Activated effector memory CD4-positive, alpha-beta T cell treated with Interleukin-2 at 50 U/mL for 16 hours (primary cell): ENCODE data around the gene AQP3.
"Not testable (repeated sequence)": the region's sequence is repeated elsewhere in the genome, so short reads cannot be mapped to it uniquely, and the experiment has no call there.

Experiments
- DNase-seq: peaks from one replicate; pipeline ENCODE4 v3.0.0-alpha.2; 2020

The AQP3 gene

DNA sequence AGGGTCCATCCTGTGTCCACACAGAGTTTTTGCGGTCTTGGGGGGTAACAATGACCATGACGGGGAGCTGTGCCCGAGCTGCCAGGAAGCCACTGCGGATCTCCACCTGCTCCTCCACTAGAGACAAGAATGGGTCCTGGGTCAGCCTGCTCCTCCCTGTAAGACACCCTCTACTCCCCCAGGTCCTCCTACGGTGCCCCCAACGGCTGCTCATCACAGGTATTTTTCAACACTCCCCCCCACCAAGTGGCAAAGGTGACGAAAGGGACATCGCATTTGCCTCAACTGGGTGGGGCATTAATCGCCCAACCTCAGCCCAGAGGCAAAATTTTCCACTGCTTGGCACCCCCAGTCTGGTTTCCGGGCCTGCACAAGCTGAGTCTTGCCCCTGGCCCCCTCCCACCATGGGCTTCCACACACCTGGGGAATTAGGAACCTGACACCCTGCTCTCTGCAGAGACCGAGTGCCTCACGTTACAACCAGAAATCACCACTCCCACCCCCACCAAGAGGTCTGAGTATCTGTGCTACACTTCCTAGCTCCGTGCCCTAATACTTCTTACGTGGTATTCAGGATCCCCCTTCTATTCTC is 16.7 kb upstream of the AQP3 start:
- no peak for DNase-seq

DNA sequence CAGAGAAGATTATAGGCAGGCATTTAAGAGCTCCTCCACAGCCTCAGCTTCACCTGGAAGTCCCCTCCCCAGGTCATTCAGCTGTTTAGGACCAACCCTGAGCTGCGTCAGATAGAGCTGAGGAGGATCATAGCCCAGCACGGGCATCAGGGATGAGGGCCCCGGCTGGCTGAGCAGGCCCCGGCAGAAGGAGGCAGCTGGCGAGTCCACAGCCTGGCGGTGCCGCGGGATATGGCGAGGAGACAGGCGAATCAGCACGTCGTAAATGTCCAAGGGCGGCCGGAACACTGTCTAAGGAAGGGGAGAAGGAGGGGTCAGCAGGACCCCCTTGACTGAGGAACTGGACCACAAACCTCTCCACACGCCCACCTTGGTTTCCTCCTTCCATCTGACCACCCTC is 15.8 kb upstream of the AQP3 start:
- DNase-seq = no peak

DNA sequence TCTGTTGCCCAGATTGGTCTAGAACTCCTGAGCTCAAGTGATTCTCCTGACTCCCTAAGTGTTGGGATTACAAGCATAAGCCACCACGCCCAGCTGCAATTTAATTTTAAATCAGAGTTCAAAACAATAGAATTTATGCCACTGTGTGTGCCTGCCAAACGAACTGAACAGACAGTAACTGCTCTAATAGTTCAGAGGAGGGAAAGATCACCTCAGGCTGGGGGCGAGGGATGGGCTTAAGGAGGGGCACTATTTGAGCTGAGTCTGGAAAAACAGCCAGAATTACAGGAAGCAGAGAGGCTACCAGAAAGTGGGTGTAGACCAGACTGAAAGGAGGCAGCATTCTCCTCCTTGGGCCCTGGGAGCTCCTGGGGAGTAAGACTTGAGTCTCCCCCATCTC is 14.1 kb upstream of the AQP3 start:
- no peak for DNase-seq

DNA sequence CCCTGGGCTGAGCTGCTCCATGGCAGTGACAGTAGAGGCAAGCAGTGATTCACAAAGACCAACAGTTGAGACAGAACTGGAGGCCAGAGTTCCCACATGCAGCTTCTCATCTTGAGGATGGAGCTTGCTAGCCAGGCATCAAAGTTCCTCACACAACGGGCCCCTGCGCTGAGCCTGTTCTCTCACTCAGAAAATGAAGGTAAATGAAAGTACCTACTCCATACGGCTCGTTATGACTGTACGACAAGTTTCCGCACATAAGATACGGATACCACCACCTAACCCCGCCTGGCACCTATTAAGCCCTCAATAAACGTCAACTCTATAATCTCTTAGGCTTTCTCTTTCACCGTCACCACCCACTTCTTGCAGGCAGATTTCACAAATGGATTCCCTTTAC is 13.5 kb upstream of the AQP3 start:
- no peak for DNase-seq

DNA sequence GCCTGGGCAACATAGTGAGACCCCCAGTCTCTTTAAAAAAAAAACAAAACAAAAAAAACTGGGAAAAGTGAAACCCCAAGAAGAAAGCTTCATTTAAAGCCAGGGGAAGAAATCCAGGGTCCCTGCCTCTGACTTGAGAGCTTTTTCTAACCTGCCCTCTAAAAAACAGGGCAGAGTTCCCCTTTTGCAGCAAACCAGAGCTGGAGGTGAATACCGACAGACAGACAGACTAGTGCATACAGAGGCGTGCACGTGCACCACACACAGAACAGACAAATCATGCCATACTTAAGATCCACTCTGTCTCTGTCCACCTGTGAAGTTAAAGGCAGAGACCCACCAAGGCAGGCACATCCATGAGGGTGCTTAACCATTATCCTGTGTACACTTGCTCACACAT is 11.7 kb upstream of the AQP3 start:
- no peak for DNase-seq

DNA sequence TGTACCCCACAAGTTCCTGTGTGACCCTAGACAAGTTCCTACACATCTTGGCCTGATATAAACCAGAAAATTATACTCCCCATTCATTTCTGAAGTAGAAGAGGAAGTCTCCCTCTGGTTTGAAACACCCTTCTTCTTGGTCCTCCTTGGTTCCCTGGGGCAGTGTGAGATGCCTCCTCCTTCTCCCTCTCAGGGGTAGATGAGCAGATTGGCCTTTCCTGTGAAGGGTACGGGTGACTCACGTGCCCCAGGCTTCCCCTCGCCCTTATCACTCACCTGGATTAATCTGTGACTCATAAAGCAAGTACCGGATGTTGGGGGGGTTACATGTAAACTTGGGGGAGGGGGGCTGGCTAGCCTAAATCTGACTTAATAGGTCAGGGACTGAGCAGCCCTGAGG is 11.1 kb upstream of the AQP3 start:
- DNase-seq = peak; percentile 62

DNA sequence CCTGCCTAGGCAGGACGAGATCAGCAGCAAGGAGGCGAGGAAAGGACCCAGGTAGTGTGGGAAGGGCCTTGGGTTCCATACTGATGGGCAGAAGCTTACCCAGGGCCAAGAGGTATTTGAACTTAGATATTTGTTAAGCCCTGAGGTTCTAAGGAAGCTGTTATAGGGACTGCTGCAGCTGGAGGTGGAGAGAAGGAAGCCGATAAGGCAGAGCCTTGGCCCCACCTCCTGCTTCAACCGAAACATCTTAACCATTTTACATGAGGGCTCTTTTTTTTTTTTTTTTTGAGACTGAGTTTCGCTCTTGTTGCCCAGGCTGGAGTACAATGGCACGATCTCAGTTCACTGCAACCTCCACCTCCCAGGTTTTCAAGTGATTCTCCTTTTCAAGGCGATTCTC is 8.6 kb upstream of the AQP3 start:
- no peak for DNase-seq

DNA sequence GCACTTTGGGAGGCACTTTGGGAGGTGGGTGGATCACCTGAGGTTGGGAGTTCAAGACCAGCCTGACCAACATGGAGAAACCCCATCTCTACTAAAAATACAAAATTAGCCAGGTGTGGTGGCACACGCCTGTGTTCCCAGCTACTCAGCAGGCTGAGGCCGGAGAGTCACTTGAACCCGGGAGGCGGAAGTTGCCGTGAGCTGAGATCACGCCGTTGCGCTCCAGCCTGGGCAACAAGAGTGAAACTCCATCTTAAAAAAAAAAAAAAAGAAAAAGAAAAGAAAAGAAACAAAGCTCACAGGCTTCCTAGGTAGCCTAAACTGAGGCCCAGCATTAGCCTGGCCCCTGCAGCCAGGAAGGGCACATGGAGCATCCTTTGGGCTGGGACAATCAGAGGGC is 8.1 kb upstream of the AQP3 start:
- DNase-seq = not testable (repeated sequence)

DNA sequence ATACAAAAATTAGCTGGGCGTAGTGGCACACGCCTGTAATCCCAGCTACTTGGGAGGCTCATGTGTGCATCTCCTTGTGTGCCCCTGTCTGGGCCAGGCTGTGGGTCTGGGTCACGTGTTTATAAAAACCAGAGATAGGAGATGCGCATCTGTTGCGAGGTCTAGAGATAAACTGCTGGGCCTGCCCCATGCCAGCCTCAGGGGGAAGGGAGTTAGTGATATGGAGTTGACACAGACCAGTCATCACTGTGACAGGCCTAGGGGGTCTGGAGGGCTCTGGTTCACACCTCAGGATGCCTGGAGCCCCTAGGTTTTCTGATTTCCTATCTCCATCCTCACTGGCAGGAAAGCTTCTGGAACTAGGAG is 7.3 kb upstream of the AQP3 start:
- DNase-seq = not testable (repeated sequence)

DNA sequence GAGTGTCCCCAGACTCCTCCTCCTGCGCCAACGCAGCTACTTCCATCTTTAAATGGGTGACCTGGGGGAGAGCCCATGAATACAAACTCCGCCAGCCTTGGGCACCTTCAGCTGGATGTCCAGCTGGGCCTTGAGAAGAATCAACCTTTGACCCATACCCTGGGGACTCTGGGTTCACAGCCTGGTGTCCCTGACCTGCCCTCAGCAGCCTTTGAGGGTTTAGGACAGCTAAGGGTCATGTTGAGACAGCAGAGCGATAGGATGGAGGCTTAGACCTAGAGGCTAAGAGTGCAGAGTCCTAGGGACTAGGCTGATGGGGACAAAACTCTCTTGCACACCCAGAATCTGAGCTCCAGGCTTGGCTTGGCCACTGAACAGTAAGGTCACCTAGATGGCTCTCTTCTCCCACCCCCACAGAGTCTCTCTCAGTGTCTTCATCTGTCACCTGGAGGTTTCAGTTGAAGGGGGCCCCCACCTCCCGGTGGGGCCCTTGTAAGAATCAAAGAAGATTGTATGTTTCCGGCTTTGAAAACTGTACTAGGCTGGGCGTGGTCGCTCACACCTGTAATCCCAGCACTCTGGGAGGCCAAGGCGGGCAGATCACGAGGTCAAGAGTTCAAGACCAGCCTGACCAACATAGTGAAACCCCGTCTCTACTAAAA is 6.7 kb upstream of the AQP3 start:
- no peak for DNase-seq

DNA sequence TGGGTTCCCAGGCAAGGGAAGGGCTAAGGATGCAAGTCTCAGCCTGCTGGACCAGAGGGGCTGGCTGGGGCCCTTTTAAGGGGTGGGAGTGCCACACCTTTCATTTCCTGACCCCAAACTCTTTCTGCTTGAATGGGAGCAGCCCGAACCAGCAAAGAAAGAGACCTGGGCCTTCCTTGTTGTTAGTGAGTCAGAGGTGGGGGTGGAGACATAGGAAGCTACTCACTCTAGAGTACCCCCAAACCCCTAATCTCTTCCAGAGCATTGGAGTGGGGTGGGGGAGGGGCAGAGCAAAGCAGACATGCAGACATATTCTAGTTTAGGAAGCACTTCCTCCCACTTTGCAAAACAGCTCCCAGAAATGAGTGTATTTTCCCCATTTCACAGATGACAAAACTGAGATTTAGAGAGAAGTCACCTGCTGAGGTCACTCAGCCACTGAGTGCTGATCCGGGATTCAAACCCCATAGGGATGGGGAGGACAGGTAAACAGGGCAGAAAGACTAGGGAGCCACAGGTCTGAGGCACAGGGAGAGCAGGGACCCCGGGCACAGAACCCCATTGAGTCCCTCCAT is 6.0 kb upstream of the AQP3 start:
- DNase-seq = no peak

DNA sequence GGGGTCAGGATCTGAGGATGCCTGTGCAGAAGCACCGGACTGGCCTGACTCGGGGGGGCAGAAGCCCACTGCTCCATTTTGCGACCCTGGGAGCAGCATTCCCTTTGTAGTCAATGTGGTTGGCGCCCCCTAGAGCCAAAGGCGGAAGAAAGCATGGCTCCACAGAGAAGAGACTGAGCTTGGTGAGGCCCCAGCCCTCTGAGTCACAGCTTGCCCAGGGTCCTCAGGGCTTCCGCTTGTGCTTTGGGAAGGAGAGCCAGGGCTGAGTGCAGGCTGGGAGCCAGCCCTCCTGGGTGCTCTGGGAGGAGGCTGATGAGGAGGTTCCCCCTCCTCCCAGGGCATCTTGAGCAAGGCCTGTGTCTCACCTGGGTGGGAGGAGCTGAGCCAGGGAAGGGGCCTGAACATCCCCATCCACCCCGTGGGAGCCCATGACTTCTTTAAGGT is 5.5 kb upstream of the AQP3 start:
- peak; percentile 40 for DNase-seq

DNA sequence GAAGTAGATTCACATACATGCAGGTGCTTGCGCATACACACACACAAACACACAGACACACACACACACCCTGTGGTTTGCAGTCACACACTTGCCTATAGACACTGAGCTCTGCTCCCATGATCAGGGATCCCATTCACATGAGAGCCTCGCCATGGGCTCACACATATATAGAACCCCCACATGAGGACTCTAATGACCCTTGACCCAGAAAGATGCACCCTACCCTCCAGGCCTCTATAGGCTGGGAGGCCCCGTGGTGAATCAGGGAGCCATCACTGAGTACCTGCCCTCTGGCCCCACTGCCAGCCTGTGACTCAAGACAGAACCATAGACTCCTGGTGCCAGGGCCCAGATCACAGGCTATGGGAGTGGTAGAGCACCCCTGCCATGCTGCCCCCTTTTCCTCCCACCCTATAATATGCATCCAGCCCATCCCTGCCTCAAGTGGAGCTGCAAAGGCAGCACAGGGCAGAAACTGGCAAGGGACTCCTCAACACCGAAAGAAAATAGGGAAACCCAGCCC is 3.3 kb upstream of the AQP3 start:
- DNase-seq = no peak

DNA sequence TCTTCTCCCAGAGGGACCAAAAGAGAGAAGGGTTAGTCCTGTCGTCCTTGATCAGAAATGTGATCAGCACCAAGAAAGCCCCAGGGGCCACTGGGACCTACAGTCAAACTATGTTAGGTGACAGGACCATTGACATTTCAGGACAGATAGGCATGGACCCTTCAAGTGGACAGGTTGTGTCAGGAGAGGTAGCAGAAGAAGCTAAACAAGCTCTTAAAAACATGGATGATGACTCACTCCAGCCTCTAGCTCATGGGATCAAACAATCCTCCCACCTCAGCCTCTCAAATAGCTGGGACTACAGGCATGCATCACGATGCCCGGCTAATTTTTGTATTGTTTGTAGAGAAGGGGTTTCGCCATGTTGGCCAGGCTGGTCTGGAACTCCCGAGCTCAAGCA is 2.3 kb upstream of the AQP3 start:
- DNase-seq = no peak

DNA sequence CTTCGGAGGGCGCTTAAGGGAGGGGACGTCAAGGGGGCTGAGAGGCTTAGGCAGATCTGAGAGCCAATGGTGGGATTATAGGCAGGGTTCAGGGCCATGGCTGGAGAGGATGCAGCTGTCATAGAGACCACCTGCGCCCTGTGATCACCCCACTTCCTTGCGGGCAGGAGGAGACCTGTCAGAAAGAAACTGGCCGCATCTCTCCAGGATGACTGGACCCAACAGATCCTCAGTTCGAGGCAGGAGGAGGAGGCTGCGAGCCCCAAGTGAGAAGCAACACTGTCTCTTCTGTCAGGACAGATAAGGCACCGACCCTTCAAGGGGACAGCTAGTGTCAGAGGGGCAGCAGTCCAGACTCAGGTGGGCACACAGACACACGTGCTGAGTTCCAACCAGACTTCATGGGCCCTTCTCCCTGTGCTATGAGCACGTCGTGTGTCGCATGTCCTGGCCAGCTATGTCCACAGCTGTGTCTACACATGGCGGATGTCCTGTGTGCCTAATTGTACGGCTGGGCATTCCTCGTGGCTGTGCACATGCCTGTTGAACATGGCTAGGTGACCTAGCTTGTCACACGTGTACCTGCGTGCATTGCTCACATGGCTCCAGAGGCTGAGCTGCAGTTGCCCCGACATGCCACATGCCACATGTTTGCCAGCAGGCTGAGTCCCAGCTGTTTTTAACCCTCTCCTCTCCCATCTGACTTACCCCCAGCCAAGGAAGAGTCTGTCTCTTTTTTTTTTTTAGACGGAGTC is 583 bp upstream of the AQP3 start:
- DNase-seq = no peak

DNA sequence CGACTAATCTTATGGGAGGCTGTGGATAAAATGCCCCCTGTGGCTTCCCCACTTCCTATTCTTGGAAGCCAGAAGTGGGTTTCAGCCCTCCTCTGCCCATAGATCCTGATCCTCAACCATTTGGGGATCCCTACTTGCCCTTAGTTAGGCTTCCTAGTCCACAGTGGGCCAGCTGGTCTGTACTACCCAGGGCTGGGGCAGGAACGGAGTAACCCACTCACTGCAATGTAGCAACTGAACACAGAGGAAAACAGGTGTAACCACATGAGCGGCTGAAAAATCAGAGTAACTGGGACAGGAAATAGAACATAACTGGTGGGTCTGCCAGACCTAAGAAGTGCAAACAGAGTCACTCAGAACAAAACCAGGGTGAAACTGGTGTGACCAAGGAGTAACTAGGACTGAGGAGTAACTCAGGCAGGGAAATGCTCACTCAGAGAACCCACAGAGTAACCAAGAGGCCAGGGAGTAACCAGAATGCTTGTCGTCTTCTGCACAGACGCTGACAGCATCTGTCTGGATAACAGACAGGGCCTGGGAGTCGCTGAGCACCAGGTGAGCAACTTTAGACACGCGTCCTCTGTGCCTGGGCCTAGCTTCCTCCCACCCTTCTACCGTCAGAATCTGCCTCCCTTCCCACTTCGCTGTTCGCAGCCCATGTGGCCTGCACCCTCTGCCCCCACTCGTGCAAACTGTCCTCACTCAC is 1.0 kb downstream of the AQP3 start:
- peak; percentile 37 for DNase-seq

DNA sequence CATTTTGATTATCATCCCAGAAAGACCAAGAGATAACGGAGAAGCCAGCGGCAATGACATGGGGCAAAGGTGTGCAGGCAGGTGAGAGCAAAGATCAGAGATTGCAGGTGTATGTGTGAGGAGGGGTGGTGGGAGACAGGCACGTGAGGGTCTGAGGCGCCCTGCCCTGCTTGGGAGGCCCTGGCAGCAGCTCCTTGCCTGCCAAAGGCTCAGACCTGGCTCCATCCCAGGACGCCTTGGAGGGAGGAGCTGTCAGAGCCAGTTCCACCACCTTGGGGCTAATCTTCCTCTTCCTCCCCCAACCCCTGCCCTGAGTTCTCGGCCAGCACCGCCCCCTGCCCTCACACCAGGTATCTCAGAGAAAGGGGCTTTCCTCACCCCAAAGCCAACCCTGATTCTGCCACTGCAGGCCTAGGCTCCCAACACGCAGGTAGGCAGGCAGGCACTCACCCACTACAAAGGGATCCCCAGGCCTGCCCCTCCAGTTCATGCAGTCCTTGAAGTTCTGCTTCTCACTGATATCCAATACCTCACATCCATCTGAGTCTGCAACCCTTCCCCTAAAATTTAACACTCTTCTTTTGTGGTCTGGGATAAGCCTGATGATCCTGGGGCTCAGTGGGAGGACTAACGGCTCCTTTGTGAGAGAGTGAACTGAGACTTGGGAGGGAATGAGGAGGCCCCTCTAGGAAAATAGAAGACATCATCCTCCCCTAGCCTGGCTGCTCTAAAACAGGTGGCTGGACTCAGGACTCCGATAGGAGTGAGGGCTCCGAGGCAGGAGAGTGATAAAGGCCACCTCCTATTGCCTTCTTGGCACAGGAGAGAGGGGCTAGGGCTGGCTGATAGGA is 1.8 kb downstream of the AQP3 start:
- no peak for DNase-seq

DNA sequence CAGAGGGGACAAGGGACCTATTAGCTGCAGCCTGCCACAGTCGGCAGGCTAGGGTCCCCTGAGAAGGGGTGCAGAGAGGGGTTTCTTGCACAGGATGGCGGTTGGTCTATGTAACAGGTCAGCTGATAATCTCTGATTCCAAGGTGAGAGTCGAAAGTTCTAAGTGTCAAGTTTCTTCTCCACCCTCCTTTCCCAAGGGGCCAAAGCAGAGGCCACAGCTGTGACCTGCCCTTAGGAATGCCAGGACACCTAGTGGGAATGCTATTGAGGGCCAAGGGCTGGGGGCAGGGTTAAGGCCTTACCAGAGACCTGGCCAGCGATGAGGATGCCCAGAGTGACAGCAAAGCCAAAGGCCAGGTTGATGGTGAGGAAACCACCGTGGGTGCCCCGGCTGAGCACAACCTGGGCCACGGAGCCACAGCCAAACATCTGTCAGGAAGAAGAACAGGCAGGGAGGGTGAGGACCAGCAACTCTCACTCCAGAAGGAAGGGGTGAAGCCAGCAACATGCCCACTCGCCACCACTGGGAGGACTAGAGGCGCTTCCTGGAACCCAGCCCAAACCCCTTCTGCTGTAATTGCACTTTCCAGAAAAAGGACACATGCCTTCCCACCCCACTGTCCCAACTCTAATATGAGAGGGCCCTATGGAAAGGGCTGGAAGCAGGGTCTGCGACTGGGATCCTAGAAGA is 3.8 kb downstream of the AQP3 start:
- no peak for DNase-seq

DNA sequence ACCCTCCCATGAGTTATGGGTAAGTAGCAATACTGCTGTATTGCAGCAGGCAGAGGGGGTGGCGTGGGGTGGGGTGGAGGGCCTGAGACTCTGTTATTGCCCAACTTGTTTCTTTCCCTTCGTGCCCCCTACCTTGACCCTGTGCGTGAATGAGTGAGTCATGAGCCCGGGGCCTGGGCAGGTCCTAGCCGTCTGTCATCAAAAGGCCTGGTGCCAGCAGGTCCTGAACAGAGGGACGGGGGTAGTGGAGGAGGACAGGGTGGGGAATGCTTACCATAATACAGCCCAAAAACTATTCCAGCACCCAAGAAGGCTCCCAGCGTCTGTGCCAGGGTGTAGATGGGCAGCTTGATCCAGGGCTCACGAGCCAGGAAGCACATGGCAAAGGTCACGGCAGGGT is 4.3 kb downstream of the AQP3 start:
- DNase-seq = no peak

DNA sequence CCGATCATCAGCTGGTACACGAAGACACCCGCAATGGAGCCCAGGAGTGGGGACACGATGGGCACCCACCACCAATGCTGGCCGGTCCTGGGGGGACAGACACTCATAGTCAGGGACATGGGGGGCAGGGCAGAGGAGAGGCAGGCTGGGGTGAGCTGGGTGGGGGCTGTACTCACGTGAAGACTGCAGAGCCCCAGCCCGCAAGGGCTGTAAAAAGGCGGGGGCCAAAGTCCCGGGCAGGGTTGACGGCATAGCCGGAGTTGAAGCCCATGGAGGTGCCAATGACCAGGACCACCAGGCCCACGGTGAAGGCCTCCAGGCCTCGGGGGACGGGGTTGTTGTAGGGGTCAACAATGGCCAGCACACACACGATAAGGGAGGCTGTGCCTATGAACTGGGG is 5.3 kb downstream of the AQP3 start:
- DNase-seq = no peak

DNA sequence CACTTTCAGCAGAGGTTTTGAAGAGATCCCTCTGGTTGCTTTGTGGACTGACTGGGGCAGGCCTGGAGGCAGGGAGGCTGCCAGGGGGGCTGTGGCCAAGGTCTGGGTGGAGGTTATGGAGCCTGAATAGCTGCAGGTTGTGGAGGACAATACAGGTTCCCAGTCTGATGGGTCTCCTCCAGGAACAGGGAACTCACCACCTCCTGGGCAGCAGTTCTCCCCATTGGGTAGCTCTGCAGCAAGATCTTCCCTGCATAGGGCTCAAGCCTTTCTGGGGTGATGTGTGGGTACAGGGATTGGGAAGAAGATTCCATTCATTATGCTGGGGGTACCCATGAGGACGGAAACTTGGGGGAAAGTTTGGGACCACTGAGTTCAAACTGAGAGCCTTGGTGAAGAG is 6.8 kb downstream of the AQP3 start:
- no peak for DNase-seq

DNA sequence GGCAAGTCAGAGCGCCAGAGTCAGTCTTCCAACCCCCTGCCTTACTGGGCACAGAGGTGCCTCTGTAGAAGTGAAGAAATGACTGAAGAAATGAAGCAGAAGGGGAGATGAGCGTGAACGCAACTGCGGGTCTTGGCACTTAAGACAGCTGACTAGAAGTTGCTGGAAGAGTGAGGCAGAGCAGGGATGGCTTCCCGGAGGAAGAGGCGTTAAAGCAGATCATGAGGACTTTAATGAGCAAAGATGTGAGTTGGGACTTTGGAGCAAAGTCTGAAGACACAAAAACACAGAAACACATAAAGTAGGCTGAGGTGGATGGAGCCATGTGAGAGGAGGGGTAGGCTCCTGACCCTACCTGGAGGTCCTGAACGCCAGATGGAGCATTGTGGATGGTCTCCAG is 7.2 kb downstream of the AQP3 start:
- DNase-seq = no peak
